Measurements from ENCODE around the gene KRTAP2-3.
"Not testable (repeated sequence)": the region's sequence is repeated elsewhere in the genome, so short reads cannot be mapped to it uniquely, and the experiment has no call there.

KRTAP2-3 gene

GRCh38 chr17:41065829-41066624 lies 6.1 kb upstream of the KRTAP2-3 start, which contains the start of gene KRTAP2-4:
Gene KRTAP2-4 (minus strand): TSS chr17:41065879. CDS start chr17:41065845, 34 bp downstream.
- no peak for DNase-seq

GRCh38 chr17:41065016-41065689 lies 5.2 kb upstream of the KRTAP2-3 start:
- DNase-seq, result not testable (repeated sequence)

GRCh38 chr17:41064301-41064700 lies 4.4 kb upstream of the KRTAP2-3 start:
- no peak for DNase-seq

- no peak for DNase-seq
Measured at GRCh38 chr17:41063449-41063848, 3.5 kb upstream of the KRTAP2-3 start.

GRCh38 chr17:41061964-41062363 lies 2.0 kb upstream of the KRTAP2-3 start:
- no peak for DNase-seq

GRCh38 chr17:41059276-41060051 lies 450 bp downstream of the KRTAP2-3 start:
- not testable (repeated sequence) for DNase-seq

- DNase-seq, result no peak
Measured at GRCh38 chr17:41058741-41059140, 1.2 kb downstream of the KRTAP2-3 start.

- DNase-seq, result no peak
Measured at GRCh38 chr17:41057547-41057946, 2.4 kb downstream of the KRTAP2-3 start.

GRCh38 chr17:41055130-41055529 lies 4.8 kb downstream of the KRTAP2-3 start, which contains the start of gene KRTAP2-2:
Gene KRTAP2-2 (minus strand): TSS chr17:41055230. CDS start chr17:41055211, 19 bp downstream.
- not testable (repeated sequence) for DNase-seq

- DNase-seq, result not testable (repeated sequence)
Measured at GRCh38 chr17:41054556-41054955, 5.4 kb downstream of the KRTAP2-3 start.

GRCh38 chr17:41054025-41054424 lies 5.9 kb downstream of the KRTAP2-3 start:
- no peak for DNase-seq

GRCh38 chr17:41052566-41052965 lies 7.3 kb downstream of the KRTAP2-3 start:
- no peak for DNase-seq

GRCh38 chr17:41049110-41049509 lies 10.8 kb downstream of the KRTAP2-3 start:
- DNase-seq, result no peak

GRCh38 chr17:41048441-41048840 lies 11.5 kb downstream of the KRTAP2-3 start:
- no peak for DNase-seq

GRCh38 chr17:41046735-41047465 lies 13.0 kb downstream of the KRTAP2-3 start, which contains the start of gene KRTAP2-1:
Gene KRTAP2-1 (minus strand): TSS chr17:41047316. CDS start chr17:41047267, 49 bp downstream.
- DNase-seq, result not testable (repeated sequence)

GRCh38 chr17:41042953-41043352 lies 17.0 kb downstream of the KRTAP2-3 start:
- DNase-seq, result no peak

- not testable (repeated sequence) for DNase-seq
Measured at GRCh38 chr17:41040783-41041571, 18.9 kb downstream of the KRTAP2-3 start, which contains the start of gene KRTAP1-1. Gene KRTAP1-1 (minus strand): TSS chr17:41041450. CDS start chr17:41041397, 53 bp downstream.

- no peak for DNase-seq
Measured at GRCh38 chr17:41037853-41038350, 22.0 kb downstream of the KRTAP2-3 start.

- DNase-seq, result not testable (repeated sequence)
Measured at GRCh38 chr17:41034346-41034935, 25.5 kb downstream of the KRTAP2-3 start, which contains the start of gene KRTAP1-3. Gene KRTAP1-3 (minus strand): TSS chr17:41034874. CDS start chr17:41034821, 53 bp downstream.

- no peak for DNase-seq
Measured at GRCh38 chr17:41029633-41030245, 30.2 kb downstream of the KRTAP2-3 start, which contains the start of gene KRTAP1-4. Gene KRTAP1-4 (minus strand): TSS chr17:41030195. CDS start chr17:41030078, 117 bp downstream.

Data from CD4-positive, alpha-beta T cell treated with Interleukin-1 beta for 1 hour (primary cell).